Coronary artery (tissue), 2 donors: Measurements from ENCODE around the gene DUSP2.

Experiments used
- DNase-seq: peaks from one replicate; pipeline ENCODE4 v3.0.0-alpha.2; 2017; ENCODE audit warnings: low spot score
- H3K27ac ChIP-seq, 2 donors: fragments of 200-600 bp; sonication (generic); one replicate each; pipeline ENCODE4 v1.5.1; 2016 to 2019
- H3K4me3 ChIP-seq: fragments of 200-600 bp; sonication (generic); 2 replicates; pipeline ENCODE4 v1.5.1; 2016; ENCODE audit warnings: mild to moderate bottlenecking, moderate library complexity
- CTCF ChIP-seq: fragments of 200-600 bp; sonication (generic); IDR thresholded peaks from one replicate; pipeline ENCODE4 v1.5.1; 2019; ENCODE audit warnings: antibody characterized with exemption

DUSP2 gene

DNA sequence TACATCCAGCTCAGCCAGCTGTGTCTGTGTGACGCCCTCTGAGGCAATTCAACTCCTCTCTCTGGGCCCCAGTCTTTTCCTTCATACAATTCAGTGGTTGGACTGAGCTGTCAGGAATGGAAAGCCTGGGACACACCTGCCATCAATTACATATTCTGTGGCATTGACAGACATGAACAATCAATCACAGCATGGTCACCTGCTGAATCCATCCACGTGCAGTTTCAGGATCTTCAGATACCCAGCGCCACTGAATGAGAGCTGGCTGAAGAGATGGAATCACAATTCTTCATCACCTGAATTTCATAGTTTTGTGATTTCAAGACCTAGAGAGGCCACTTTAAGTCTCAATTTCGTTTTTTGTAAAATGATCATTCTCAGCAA lies 34.0 kb downstream of the DUSP2 start:
- TF ChIP-seq CTCF, result no peak
- H3K4me3 ChIP-seq, result no peak overlapping the region
- no peak overlapping the region for H3K27ac ChIP-seq
- no peak for DNase-seq

DNA sequence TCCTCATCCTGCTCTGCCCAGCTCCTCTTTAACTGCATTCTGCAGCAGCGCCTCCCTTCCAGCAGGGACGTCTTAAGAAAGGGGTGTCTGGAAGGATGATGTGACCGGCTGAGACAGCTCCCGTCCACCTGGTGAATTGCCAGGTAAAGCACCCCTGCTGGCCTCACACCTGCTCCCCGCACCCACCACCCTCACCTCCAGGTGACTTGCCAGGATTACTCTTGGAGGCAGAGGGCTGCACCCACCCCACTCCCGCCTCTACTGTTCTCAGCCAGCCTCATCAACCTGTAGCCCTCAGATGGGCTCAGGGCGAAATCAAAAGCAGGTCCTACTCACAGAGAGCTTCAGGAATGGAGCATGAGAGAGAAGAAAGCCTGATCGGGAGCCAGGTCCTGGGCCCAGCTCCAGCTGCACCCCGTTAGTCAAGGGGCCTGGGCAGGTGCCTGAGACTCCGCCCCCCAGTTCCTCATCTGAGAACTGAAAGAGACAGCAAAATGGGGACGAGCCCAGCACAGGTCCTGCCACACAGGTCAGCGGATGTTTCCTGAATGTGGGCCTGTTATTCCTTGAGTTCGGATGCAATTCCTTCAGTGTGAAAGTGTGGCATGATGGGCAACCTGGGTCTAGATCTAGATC lies 34.5 kb downstream of the DUSP2 start:
- DNase-seq, result no peak
- TF ChIP-seq CTCF, result no peak
- Histone ChIP-seq H3K4me3 (no peak overlapping the region), H3K27ac (no peak overlapping the region)

- H3K27ac ChIP-seq, result peak overlapping the region in 1 of 2 donors; percentile 70
- DNase-seq, result no peak
- no peak overlapping the region for H3K4me3 ChIP-seq
- TF ChIP-seq CTCF, result no peak
These were observed 35.2 kb downstream of the DUSP2 start for GRCh38 chr2:96109931-96110511.

- no peak for DNase-seq
- Histone ChIP-seq H3K4me3 (no peak overlapping the region), H3K27ac (peak overlapping the region in 1 of 2 donors; percentile 70)
- no peak for TF ChIP-seq CTCF
These were observed 35.9 kb downstream of the DUSP2 start for GRCh38 chr2:96109361-96109680.

DNA sequence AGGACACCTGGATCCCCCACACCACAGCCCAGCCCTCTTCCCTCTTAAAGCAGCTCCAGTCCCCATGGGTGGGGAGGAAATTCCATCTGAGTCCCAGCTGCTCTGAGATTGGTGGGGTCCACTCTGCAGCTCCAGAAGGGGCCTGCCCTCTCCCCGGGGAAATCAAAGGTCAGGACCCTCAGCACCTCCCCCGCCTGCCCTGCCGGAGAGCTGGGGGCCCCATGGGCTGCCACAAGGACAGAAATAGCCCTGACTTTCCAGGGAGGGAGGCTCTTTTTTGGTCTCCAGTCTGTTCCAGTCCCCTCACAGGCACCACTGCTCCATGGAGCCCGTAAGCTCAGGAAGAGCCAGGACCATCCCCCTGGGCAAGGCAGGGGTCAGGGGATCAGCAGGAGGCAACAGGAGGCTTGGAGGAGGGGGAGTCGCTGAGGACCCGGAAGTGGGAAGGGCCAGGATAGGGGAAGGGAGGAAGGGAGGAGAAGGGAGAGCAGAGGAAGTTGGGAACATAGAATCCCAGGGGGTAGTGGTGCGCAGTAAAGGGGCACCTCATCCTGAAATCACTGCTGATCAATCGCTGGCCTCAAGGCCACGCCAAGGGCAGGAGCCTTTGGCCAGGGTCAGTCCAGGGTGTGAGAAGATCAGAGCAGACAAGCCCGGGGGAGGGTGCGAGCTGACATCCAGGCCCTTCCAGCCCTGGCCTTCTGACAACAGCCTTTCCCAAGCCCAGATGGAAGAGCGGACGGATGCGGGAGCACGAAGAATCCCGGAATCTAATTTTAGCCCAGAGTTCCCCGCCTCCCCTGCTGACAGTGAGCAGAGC lies 36.5 kb downstream of the DUSP2 start:
- no peak for DNase-seq
- peak overlapping the region in 1 of 2 donors; percentile 70 for H3K27ac ChIP-seq
- no peak for TF ChIP-seq CTCF
- no peak overlapping the region for H3K4me3 ChIP-seq

- Histone ChIP-seq H3K4me3 (no peak overlapping the region), H3K27ac (no peak overlapping the region)
- DNase-seq, result no peak
- no peak for TF ChIP-seq CTCF
These were observed 37.1 kb downstream of the DUSP2 start for GRCh38 chr2:96108151-96108540.

- TF ChIP-seq CTCF, result no peak
- DNase-seq, result no peak
- H3K27ac ChIP-seq, result no peak overlapping the region
- no peak overlapping the region for H3K4me3 ChIP-seq
These were observed 37.6 kb downstream of the DUSP2 start for GRCh38 chr2:96107708-96108065.
